CD4-positive, alpha-beta memory T cell (primary cell): Measurements from ENCODE around the gene TNFSF11. TPM values are rescaled to one million over a fixed set of nuclear protein-coding genes. Genes with fewer than 3 reads are reported as not detected.

Source experiments
- CTCF ChIA-PET: fragments of 350-600 bp; sonication (Branson Sonifier 250); formaldehyde crosslinking; loops from one replicate; lab custom pipeline; 2021; ENCODE audit warnings: inconsistent platforms; ENCODE audit not compliant: partially characterized antibody; lab: Charles Lee
- POLR2A ChIA-PET: fragments of 350-600 bp; sonication (Branson Sonifier 250); formaldehyde crosslinking; loops from one replicate; lab custom pipeline; 2021; ENCODE audit not compliant: partially characterized antibody; lab: Charles Lee
- DNase-seq, 5 donors: peaks; one replicate each; pipeline versions ENCODE4 v3.0.0 to v3.0.0-alpha.2; 2020 to 2022; ENCODE audit warnings: mixed read lengths in 1 of 5
- H3K27ac ChIP-seq: one replicate; pipeline ENCODE4 v1.7.0; 2013; ENCODE audit warnings: low read depth, low read length
- H3K27me3 ChIP-seq: 2 replicates; pipeline ENCODE4 v1.7.0; 2013; ENCODE audit warnings: mild to moderate bottlenecking, low read length, moderate library complexity; ENCODE audit not compliant: insufficient read depth
- H3K36me3 ChIP-seq: 2 replicates; pipeline ENCODE4 v1.7.0; 2013; ENCODE audit warnings: mild to moderate bottlenecking, low read length, moderate library complexity; ENCODE audit not compliant: insufficient read depth
- H3K4me1 ChIP-seq: 2 replicates; pipeline ENCODE4 v1.7.0; 2013; ENCODE audit warnings: mild to moderate bottlenecking, low read length, moderate library complexity; ENCODE audit not compliant: insufficient read depth
- H3K4me3 ChIP-seq, 2 donors: one replicate each; pipeline ENCODE4 v1.7.0; 2013; ENCODE audit warnings: low read length in 2 of 2, mild to moderate bottlenecking in 1 of 2
- H3K9me3 ChIP-seq, 2 donors: one replicate each; pipeline ENCODE4 v1.7.0; 2013; ENCODE audit warnings: low read length in 2 of 2, control low read depth in 1 of 2; ENCODE audit not compliant: control insufficient read depth in 1 of 2
- H3K27ac Mint-ChIP-seq, 7 donors: one replicate each; pipeline ENCODE4 v1.8.0; 2020 to 2021; ENCODE audit warnings: mixed read lengths in 7 of 7, mild to moderate bottlenecking in 6 of 7, inconsistent platforms in 3 of 7, moderate library complexity in 3 of 7
- H3K27me3 Mint-ChIP-seq, 2 donors: one replicate each; pipeline ENCODE4 v1.8.0; 2020 to 2021; ENCODE audit warnings: mixed read lengths in 2 of 2
- H3K36me3 Mint-ChIP-seq, 2 donors: one replicate each; pipeline ENCODE4 v1.8.0; 2020 to 2021; ENCODE audit warnings: mixed read lengths in 2 of 2, inconsistent platforms in 1 of 2, mild to moderate bottlenecking in 1 of 2
- H3K4me1 Mint-ChIP-seq, 4 donors: one replicate each; pipeline ENCODE4 v1.8.0; 2020 to 2021; ENCODE audit warnings: mixed read lengths in 4 of 4, mild to moderate bottlenecking in 1 of 4
- H3K4me3 Mint-ChIP-seq, 8 donors: one replicate each; pipeline ENCODE4 v1.8.0; 2020 to 2021; ENCODE audit warnings: mixed read lengths in 8 of 8, mild to moderate bottlenecking in 7 of 8, moderate library complexity in 6 of 8, inconsistent platforms in 3 of 8
- H3K9me3 Mint-ChIP-seq, 8 donors: one replicate each; pipeline ENCODE4 v1.8.0; 2020 to 2021; ENCODE audit warnings: mixed read lengths in 8 of 8, mild to moderate bottlenecking in 5 of 8, inconsistent platforms in 3 of 8, moderate library complexity in 1 of 8
- intact Hi-C: fragments of 100-400 bp; cut with micrococcal nuclease; formaldehyde crosslinking; loops from one replicate; pipeline ENCODE4 v1.15.1; 2023
- polyA plus RNA-seq, 2 donors: library from polyadenylated mRNA; unstranded; fragments of 300-500 nt; fragmentation: Illumina TruSeq; gene quantifications; one replicate each; pipeline ENCODE4 v1.2.3, GENCODE V29; 2021
- total RNA-seq, 2 experiments: library from RNA; stranded (reverse); gene quantifications; one replicate each; pipeline ENCODE4 v1.2.3, GENCODE V29; 2021

TNFSF11 gene
- total RNA-seq (under 1 TPM; 0.33 to 0.38 TPM), polyA plus RNA-seq (under 1 TPM; 0.18 to 0.33 TPM)

- ChIA-PET POLR2A (no interaction called here), CTCF (interaction anchor here (1.0 to 1.1 kb wide), 2 partner anchors 219 to 302 kb away, joined by 3 read pairs; partner anchors contain the start of gene AKAP11)
- H3K9me3 Mint-ChIP-seq, result peaks cover 0 to 4% (median 0%) of the 10 kb centered on the region in 8 donors
- DNase-seq, result peak in 1 of 5 donors; percentile 8
- H3K27ac Mint-ChIP-seq, result peak within 1 kb of the TSS; percentile 8 to 87 (median 28)
- Histone ChIP-seq H3K27ac (no peak within 1 kb of the TSS), H3K4me1 (peaks cover 12% of the 10 kb centered on the region), H3K4me3 (peak within 1 kb of the TSS; percentile 53 to 55), H3K36me3 (no peaks in the 10 kb centered on the region), H3K27me3 (no peaks in the 10 kb centered on the region), H3K9me3 (no peaks in the 10 kb centered on the region)
- H3K36me3 Mint-ChIP-seq, result no peaks in the 10 kb centered on the region
- peaks cover 12 to 36% (median 24%) of the 10 kb centered on the region in 4 donors for H3K4me1 Mint-ChIP-seq
- intact Hi-C loops, result loop anchor here (1.0 kb wide), 2 partner anchors 220 to 240 kb away; no protein-coding TSS in a partner anchor
- H3K27me3 Mint-ChIP-seq, result peaks cover 1 to 7% of the 10 kb centered on the region in 2 donors
- H3K4me3 Mint-ChIP-seq, result peak within 1 kb of the TSS; percentile 86 to 91 (median 89)
These were observed at the start of gene TNFSF11 for GRCh38 chr13:42574011-42574410. Gene TNFSF11 (plus strand): TSS chr13:42574152. CDS start chr13:42574304, 152 bp downstream.

- no peaks in the 10 kb centered on the region for H3K4me1 ChIP-seq
- no peak for DNase-seq
- Mint-ChIP-seq H3K4me3 (no peak overlapping the region), H3K36me3 (no peaks in the 10 kb centered on the region), H3K27ac (no peak overlapping the region), H3K4me1 (no peaks in the 10 kb centered on the region), H3K27me3 (no peaks in the 10 kb centered on the region), H3K9me3 (peaks cover 0 to 4% (median 0%) of the 10 kb centered on the region in 8 donors)
- no peaks in the 10 kb centered on the region for H3K27me3 ChIP-seq
- ChIA-PET POLR2A (no interaction called here), CTCF (interaction anchor here (1.6 kb wide), 1 partner anchor 31 kb away, joined by 3 read pairs; no protein-coding TSS in a partner anchor)
- H3K4me3 ChIP-seq, result no peak overlapping the region
- H3K36me3 ChIP-seq, result no peaks in the 10 kb centered on the region
- no peak overlapping the region for H3K27ac ChIP-seq
- H3K9me3 ChIP-seq, result no peaks in the 10 kb centered on the region
- intact Hi-C loops, result no loop called here
These were observed 49.4 kb upstream of the TNFSF11 start for GRCh38 chr13:42524487-42525034.

GRCh38 chr13:42525035-42525504 is 48.9 kb upstream of the TNFSF11 start:
- no peak overlapping the region for H3K27ac Mint-ChIP-seq
- H3K4me1 Mint-ChIP-seq, result no peaks in the 10 kb centered on the region
- ChIA-PET POLR2A (no interaction called here), CTCF (no interaction called here)
- no peak overlapping the region for H3K27ac ChIP-seq
- intact Hi-C loops, result no loop called here
- H3K9me3 ChIP-seq, result no peaks in the 10 kb centered on the region
- DNase-seq, result no peak
- no peaks in the 10 kb centered on the region for H3K27me3 ChIP-seq
- H3K4me3 Mint-ChIP-seq, result no peak overlapping the region
- no peaks in the 10 kb centered on the region for H3K36me3 ChIP-seq
- H3K27me3 Mint-ChIP-seq, result no peaks in the 10 kb centered on the region
- peaks cover 0 to 5% (median 0%) of the 10 kb centered on the region in 8 donors for H3K9me3 Mint-ChIP-seq
- H3K4me3 ChIP-seq, result no peak overlapping the region
- H3K36me3 Mint-ChIP-seq, result no peaks in the 10 kb centered on the region
- no peaks in the 10 kb centered on the region for H3K4me1 ChIP-seq

- peaks cover 0 to 5% (median 0%) of the 10 kb centered on the region in 8 donors for H3K9me3 Mint-ChIP-seq
- Histone ChIP-seq H3K36me3 (no peaks in the 10 kb centered on the region), H3K27me3 (no peaks in the 10 kb centered on the region), H3K27ac (no peak overlapping the region), H3K4me1 (peaks cover 7% of the 10 kb centered on the region), H3K9me3 (no peaks in the 10 kb centered on the region), H3K4me3 (no peak overlapping the region)
- H3K4me1 Mint-ChIP-seq, result peaks cover 7 to 8% (median 7%) of the 10 kb centered on the region in 4 donors
- no peak overlapping the region for H3K27ac Mint-ChIP-seq
- ChIA-PET POLR2A (no interaction called here), CTCF (no interaction called here)
- H3K4me3 Mint-ChIP-seq, result no peak overlapping the region
- H3K36me3 Mint-ChIP-seq, result no peaks in the 10 kb centered on the region
- no peak for DNase-seq
- intact Hi-C loops, result no loop called here
- no peaks in the 10 kb centered on the region for H3K27me3 Mint-ChIP-seq
These were observed 47.7 kb upstream of the TNFSF11 start for GRCh38 chr13:42526276-42526675.

- CTCF ChIA-PET, result no interaction called here
- Histone ChIP-seq H3K9me3 (no peaks in the 10 kb centered on the region), H3K4me3 (no peak overlapping the region), H3K27me3 (no peaks in the 10 kb centered on the region), H3K4me1 (peaks cover 7% of the 10 kb centered on the region), H3K36me3 (no peaks in the 10 kb centered on the region), H3K27ac (no peak overlapping the region)
- Mint-ChIP-seq H3K4me1 (peaks cover 7 to 9% (median 7%) of the 10 kb centered on the region in 4 donors), H3K36me3 (no peaks in the 10 kb centered on the region), H3K27me3 (no peaks in the 10 kb centered on the region), H3K9me3 (peaks cover 0 to 5% (median 0%) of the 10 kb centered on the region in 8 donors), H3K4me3 (no peak overlapping the region), H3K27ac (no peak overlapping the region)
- intact Hi-C loops, result no loop called here
- POLR2A ChIA-PET, result no interaction called here
- no peak for DNase-seq
These were observed 47.1 kb upstream of the TNFSF11 start for GRCh38 chr13:42526804-42527203.

- H3K9me3 Mint-ChIP-seq, result peaks cover 0 to 3% (median 0%) of the 10 kb centered on the region in 8 donors
- Histone ChIP-seq H3K4me3 (no peak overlapping the region), H3K9me3 (no peaks in the 10 kb centered on the region), H3K27ac (no peak overlapping the region), H3K4me1 (peaks cover 7% of the 10 kb centered on the region), H3K36me3 (no peaks in the 10 kb centered on the region), H3K27me3 (no peaks in the 10 kb centered on the region)
- peaks cover 7 to 9% (median 7%) of the 10 kb centered on the region in 4 donors for H3K4me1 Mint-ChIP-seq
- ChIA-PET CTCF (no interaction called here), POLR2A (no interaction called here)
- no peak overlapping the region for H3K4me3 Mint-ChIP-seq
- no peak for DNase-seq
- intact Hi-C loops, result no loop called here
- no peaks in the 10 kb centered on the region for H3K36me3 Mint-ChIP-seq
- peaks cover 0 to 3% of the 10 kb centered on the region in 2 donors for H3K27me3 Mint-ChIP-seq
- H3K27ac Mint-ChIP-seq, result no peak overlapping the region
These were observed 41.2 kb upstream of the TNFSF11 start for GRCh38 chr13:42532561-42533335.

- Mint-ChIP-seq H3K27ac (no peak overlapping the region), H3K36me3 (no peaks in the 10 kb centered on the region), H3K27me3 (peaks cover 0 to 3% of the 10 kb centered on the region in 2 donors), H3K4me3 (no peak overlapping the region), H3K9me3 (peaks cover 0 to 3% (median 0%) of the 10 kb centered on the region in 8 donors), H3K4me1 (peaks cover 7 to 9% (median 7%) of the 10 kb centered on the region in 4 donors)
- DNase-seq, result no peak
- intact Hi-C loops, result no loop called here
- CTCF ChIA-PET, result no interaction called here
- no peak overlapping the region for H3K27ac ChIP-seq
- H3K36me3 ChIP-seq, result no peaks in the 10 kb centered on the region
- POLR2A ChIA-PET, result no interaction called here
- H3K27me3 ChIP-seq, result no peaks in the 10 kb centered on the region
- no peak overlapping the region for H3K4me3 ChIP-seq
- peaks cover 7% of the 10 kb centered on the region for H3K4me1 ChIP-seq
- H3K9me3 ChIP-seq, result no peaks in the 10 kb centered on the region
These were observed 40.7 kb upstream of the TNFSF11 start for GRCh38 chr13:42533336-42533591.
